HepG2 (cell line): ENCODE data around the gene TEKTIP1. TPM values are rescaled to one million over a fixed set of nuclear protein-coding genes. Genes with fewer than 3 reads are reported as not detected.

Source experiments
- ATAC-seq: fragments of 200-7000 bp; cut with Tn5 transposase; 3 replicates; pipeline ENCODE4 v1.9.1; 2020; ENCODE audit warnings: mild to moderate bottlenecking, moderate library complexity
- BruUV-seq: library from RNA; stranded (reverse); fragments of 400-500 nt; replicated peaks from 2 replicates; lab custom pipeline; 2021; lab: Mats Ljungman, UMichigan
- CTCF ChIA-PET: fragments of 300-600 bp; formaldehyde crosslinking; extraction: SDS; loops from one replicate; lab custom pipeline; 2021; ENCODE audit warnings: low total read pairs, inconsistent platforms, low intra/inter-chr PET ratio; lab: Yijun Ruan, JAX
- POLR2A ChIA-PET: fragments of 350-600 bp; sonication (Branson Sonifier 250); formaldehyde crosslinking; loops from one replicate; lab custom pipeline; 2020; ENCODE audit warnings: antibody characterized with exemption, inconsistent platforms; lab: Yijun Ruan, JAX
- DNase-seq: peaks from one replicate; pipeline ENCODE4 v3.0.0-alpha.2; 2015; ENCODE audit warnings: low spot score
- FAIRE-seq: peaks from 3 replicates; lab custom pipeline; 2011; peaks lifted over from hg19 to GRCh38; lab: Jason Lieb, UNC
- H2AFZ ChIP-seq: one replicate; pipeline ENCODE4 v1.6.1; 2011; ENCODE audit warnings: low read length, inconsistent platforms
- H3K27ac ChIP-seq: fragments of 300-600 bp; 3 replicates; pipeline ENCODE4 v1.8.0; 2011; ENCODE audit warnings: mixed run types, mild to moderate bottlenecking, mixed read lengths, low read length, inconsistent platforms; ENCODE audit not compliant: insufficient read depth; ENCODE audit errors: extremely low read length
- H3K27me3 ChIP-seq, 2 experiments: fragments of 200-600 bp in 1 of 2; 2 replicates in 1 of 2; 3 replicates in 1 of 2; pipeline versions ENCODE4 v1.6.0 to v1.8.0; 2011; ENCODE audit warnings: low read length in 2 of 2, mild to moderate bottlenecking in 2 of 2, moderate library complexity in 2 of 2, inconsistent platforms in 1 of 2; ENCODE audit not compliant: insufficient read depth in 2 of 2, control insufficient read depth in 1 of 2
- H3K36me3 ChIP-seq, 2 experiments: fragments of 200-600 bp in 1 of 2; replicated peaks in 1 of 2; 2 replicates in 1 of 2; 3 replicates in 1 of 2; pipeline versions ENCODE4 v1.5.1 to v1.8.0; 2011; ENCODE audit warnings: low read length in 2 of 2, inconsistent platforms in 1 of 2; ENCODE audit not compliant: insufficient read depth in 2 of 2, control insufficient read depth in 1 of 2
- H3K4me1 ChIP-seq: 2 replicates; pipeline ENCODE4 v1.5.1; 2012; ENCODE audit warnings: low read length, inconsistent platforms; ENCODE audit not compliant: insufficient read depth
- H3K4me2 ChIP-seq: 2 replicates; pipeline ENCODE4 v1.6.0; 2011; ENCODE audit warnings: low read depth, low read length, inconsistent platforms
- H3K4me3 ChIP-seq, 3 experiments: fragments of 200-600 bp in 1 of 3; sonication (generic), shearing (Covaris generic) in 1 of 3; replicated peaks in 1 of 3; 2 replicates each; pipeline ENCODE4 v1.5.1; 2011 to 2016; ENCODE audit warnings: low read length in 3 of 3, inconsistent platforms in 2 of 3, low read depth in 2 of 3, mild to moderate bottlenecking in 2 of 3, control low read depth in 1 of 3, mixed read lengths in 1 of 3; ENCODE audit not compliant: insufficient read depth in 1 of 3
- H3K79me2 ChIP-seq: one replicate; pipeline ENCODE4 v1.6.1; 2011; ENCODE audit warnings: low read length, inconsistent platforms; ENCODE audit not compliant: insufficient read depth
- H3K9ac ChIP-seq: 2 replicates; pipeline ENCODE4 v1.6.0; 2011; ENCODE audit warnings: mild to moderate bottlenecking, low read depth, low read length, inconsistent platforms; ENCODE audit not compliant: insufficient read depth
- H3K9me3 ChIP-seq: 2 replicates; pipeline ENCODE4 v1.5.1; 2012; ENCODE audit warnings: mild to moderate bottlenecking, low read length
- H4K20me1 ChIP-seq: 2 replicates; pipeline ENCODE4 v1.6.0; 2011; ENCODE audit warnings: inconsistent platforms, mild to moderate bottlenecking, low read length, moderate library complexity; ENCODE audit not compliant: insufficient read depth
- ATF7-NPFF ChIP-seq: sonication (generic); formaldehyde crosslinking; IDR thresholded peaks from 2 replicates; pipeline ENCODE4 v1.8.1; 2023; ENCODE audit warnings: mild to moderate bottlenecking, low read depth, missing genetic modification reagents, moderate library complexity
- CHD2 ChIP-seq: IDR thresholded peaks from 2 replicates; pipeline ENCODE4 v1.6.1; 2011; ENCODE audit warnings: low read depth, low read length, improper control_type of control experiment
- MNT ChIP-seq: fragments of 450-650 bp; IDR thresholded peaks from 2 replicates; pipeline ENCODE4 v1.6.1; 2016
- POLR2AphosphoS5 ChIP-seq: IDR thresholded peaks from 2 replicates; pipeline ENCODE4 v1.6.1; 2012; ENCODE audit warnings: low read depth, low read length
- RBFOX2 ChIP-seq: fragments of 200-400 bp; formaldehyde crosslinking; IDR thresholded peaks from 2 replicates; pipeline ENCODE4 v1.6.1; 2017; ENCODE audit warnings: low read depth, mild to moderate bottlenecking, low read length
- ZBTB14 ChIP-seq: sonication (generic); formaldehyde crosslinking; IDR thresholded peaks from 2 replicates; pipeline ENCODE4 v1.4.0; 2020; ENCODE audit warnings: missing genetic modification reagents
- WGBS: methylation state at CpG from one replicate; pipeline ENCODE4 v1.1.6; 2017; ENCODE audit warnings: low lambda C conversion rate; 5-methylcytosine and 5-hydroxymethylcytosine counted together
- in situ Hi-C: cut with HindIII; loops from 2 replicates; pipeline ENCODE4 v1.10.0; 2017; ENCODE audit warnings: low pct_unique_long_range_greater_than_20kb; ENCODE audit not compliant: extremely low pct_ligation_motif_present
- intact Hi-C: fragments of 100-400 bp; cut with micrococcal nuclease; formaldehyde crosslinking; loops from one replicate; pipeline ENCODE4 v1.10.0; 2022; ENCODE audit not compliant: unreplicated experiment
- polyA plus RNA-seq, 8 experiments: library from polyadenylated mRNA; depleted of rRNA in 3 of 8; stranded (reverse) in 7 of 8; unstranded in 1 of 8; fragments of >200 nt; fragmentation: Illumina TruSeq in 4 of 8; extraction: Trizol in 4 of 8; gene quantifications; 2 replicates each; pipeline versions ENCODE4 v1.2.1 to v1.2.3, GENCODE V29; 2011 to 2016; ENCODE audit warnings: low read depth in 4 of 8, missing spikeins in 1 of 8, mixed read lengths in 1 of 8; ENCODE audit not compliant: insufficient read depth in 1 of 8
- total RNA-seq, 5 experiments: library from RNA; depleted of rRNA; stranded (reverse); fragments of >200 nt; fragmentation: Illumina TruSeq; extraction: Trizol; gene quantifications; 2 replicates each; pipeline ENCODE4 v1.2.3, GENCODE V29; 2016; ENCODE audit warnings: low read depth in 1 of 5

Gene TEKTIP1
- total and polyA plus RNA-seq, 2 of the 13 experiments (the other 11 are each of a cell fraction or from before 2014, with no cell fraction given), result not detected

GRCh38 chr19:3520166-3521103, 18.5 kb upstream of the TEKTIP1 start:
- H3K9ac ChIP-seq, result no peak overlapping the region
- no peak overlapping the region for H3K4me2 ChIP-seq
- CTCF ChIA-PET, result no interaction called here
- in situ Hi-C loops, result no loop called here
- BruUV-seq, result no TSS peak
- H3K79me2 ChIP-seq, result peaks cover 34% of the 10 kb centered on the region
- no peak for DNase-seq
- no peak for FAIRE-seq
- no peak overlapping the region for H2AFZ ChIP-seq
- POLR2A ChIA-PET, result no interaction called here
- no peaks in the 10 kb centered on the region for H3K27me3 ChIP-seq
- peaks cover 17 to 42% of the 10 kb centered on the region in 2 experiments; a peak in 4 of 5 replicates for H3K36me3 ChIP-seq
- no peak overlapping the region for H3K4me3 ChIP-seq
- TF ChIP-seq ATF7-NPFF (no peak), MNT (peak; percentile 59), CHD2 (no peak), POLR2AphosphoS5 (no peak), RBFOX2 (no peak), ZBTB14 (CRISPR knock-in tag) (no peak)
- ATAC-seq, result peak; percentile 19; the same call in 1 of the 3 replicates
- intact Hi-C loops, result no loop called here
- WGBS, result 92% methylated on average over 9 of the region's 37 CpGs
- H3K9me3 ChIP-seq, result no peaks in the 10 kb centered on the region
- peaks cover 27% of the 10 kb centered on the region; the same call in 1 of the 2 replicates for H4K20me1 ChIP-seq
- H3K27ac ChIP-seq, result no peak overlapping the region
- H3K4me1 ChIP-seq, result peaks cover 15% of the 10 kb centered on the region
